ENCODE data around the gene XYLT1. TPM values are rescaled to one million over a fixed set of nuclear protein-coding genes. Genes with fewer than 3 reads are reported as not detected.
A peak's percentile ranks its signal among the peaks of the same experiment; 100 is the strongest.
"Not testable (repeated sequence)": the region's sequence is repeated elsewhere in the genome, so short reads cannot be mapped to it uniquely, and the experiment has no call there.

The XYLT1 gene
- total RNA-seq, 2 experiments from 2014 or later = 53.6 to 56.7 TPM

DNA sequence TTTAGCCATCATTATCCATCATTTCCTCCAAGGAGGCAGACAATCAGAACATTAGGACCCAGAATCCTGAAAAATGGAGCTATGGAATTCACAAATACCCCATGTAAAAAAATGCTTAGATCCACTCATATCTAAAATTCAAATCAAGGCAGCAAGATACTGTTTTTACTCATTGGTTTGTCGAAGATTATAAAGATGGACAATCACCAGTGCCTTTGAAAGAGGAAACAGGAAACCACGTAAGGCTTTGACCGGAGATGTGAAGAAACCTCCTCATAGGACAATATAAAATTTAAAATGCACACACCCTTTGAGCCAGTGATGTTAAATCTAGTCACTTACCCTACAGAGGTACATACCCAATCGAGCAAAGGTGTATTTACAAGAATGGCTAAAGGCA, 130.0 kb downstream of the XYLT1 start:
- H3K4me1 Mint-ChIP-seq = peaks cover 79% of the 10 kb centered on the region
- H3K36me3 Mint-ChIP-seq = peaks cover 19% of the 10 kb centered on the region
- H3K27ac Mint-ChIP-seq = peak overlapping the region; percentile 96
- no peaks in the 10 kb centered on the region for H3K27me3 Mint-ChIP-seq
- H3K9me3 Mint-ChIP-seq = no peaks in the 10 kb centered on the region
- ATAC-seq (ENCODE audit: low read depth) = no peak
- peak overlapping the region; percentile 76 for H3K4me3 Mint-ChIP-seq
- POLR2A ChIA-PET = interaction anchor here (1.4 to 1.5 kb wide), 4 partner anchors 19 to 79 kb away, joined by 3 to 7 read pairs (median 3); no protein-coding TSS in a partner anchor
- no peak for DNase-seq

DNA sequence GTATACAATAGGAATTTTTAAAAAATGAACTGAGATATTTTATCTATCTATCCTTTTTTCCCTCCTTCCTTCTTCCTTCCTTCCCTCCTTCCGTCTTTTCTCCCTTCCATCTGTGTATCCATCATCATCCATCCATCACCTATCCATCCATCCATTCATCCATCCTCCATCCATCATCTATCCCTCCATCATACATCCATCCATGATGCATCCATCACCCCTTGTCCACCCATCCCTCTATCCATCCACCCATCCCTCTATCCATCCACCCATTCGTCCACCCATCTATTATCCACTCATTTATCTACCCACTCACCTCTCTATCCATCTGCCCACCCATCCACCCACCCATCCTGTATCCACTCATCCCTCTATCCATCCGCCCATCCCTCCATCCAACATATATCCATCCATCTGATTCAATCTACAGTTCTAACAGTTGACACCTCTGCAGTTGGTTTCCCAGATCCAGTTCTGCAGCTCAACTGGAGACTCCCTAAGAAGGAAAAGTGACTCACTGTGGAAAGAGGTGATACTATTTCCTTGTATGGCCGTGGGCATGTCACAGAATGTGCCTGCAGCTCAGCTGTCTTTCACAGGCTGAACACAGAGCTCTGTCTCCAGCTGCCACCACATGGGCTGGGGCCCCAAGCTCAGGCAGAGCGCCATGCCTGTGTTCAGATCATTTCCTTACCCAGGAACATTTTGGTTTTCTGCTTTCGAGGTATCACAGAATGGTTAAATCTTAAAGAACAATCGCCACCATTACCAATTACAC, 130.8 kb downstream of the XYLT1 start:
- Mint-ChIP-seq H3K27ac (peak overlapping the region; percentile 0), H3K4me1 (peaks cover 74% of the 10 kb centered on the region), H3K4me3 (peak overlapping the region; percentile 76), H3K9me3 (no peaks in the 10 kb centered on the region), H3K36me3 (peaks cover 22% of the 10 kb centered on the region), H3K27me3 (no peaks in the 10 kb centered on the region)
- ATAC-seq (ENCODE audit: low read depth) (peak; percentile 28), DNase-seq (no peak)
- POLR2A ChIA-PET = interaction anchor here (1.4 to 1.5 kb wide), 4 partner anchors 20 to 79 kb away, joined by 3 to 7 read pairs (median 3); no protein-coding TSS in a partner anchor

DNA sequence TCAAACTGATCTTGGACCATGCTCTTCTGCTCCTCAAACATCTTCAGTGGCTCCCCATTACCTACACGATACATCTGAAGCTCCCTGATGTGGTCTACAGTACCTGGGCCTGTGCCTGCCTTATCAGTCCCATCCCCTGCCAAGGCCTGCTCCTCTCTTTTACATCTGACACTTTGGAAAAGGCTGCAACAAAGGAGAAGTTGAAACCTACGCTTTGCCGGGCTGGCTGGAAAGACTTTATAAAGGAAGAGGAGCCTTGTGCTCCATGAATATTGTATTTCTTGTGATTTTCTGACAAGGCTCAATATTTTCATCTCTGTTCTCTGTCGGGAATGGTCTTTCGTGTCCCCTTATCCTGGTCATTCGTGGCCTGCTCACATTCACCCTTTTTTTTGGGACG, 132.5 kb downstream of the XYLT1 start:
- Mint-ChIP-seq H3K9me3 (no peaks in the 10 kb centered on the region), H3K27me3 (no peaks in the 10 kb centered on the region), H3K4me3 (no peak overlapping the region), H3K27ac (peak overlapping the region; percentile 63), H3K36me3 (peaks cover 29% of the 10 kb centered on the region), H3K4me1 (peaks cover 65% of the 10 kb centered on the region)
- DNase-seq (no peak), ATAC-seq (ENCODE audit: low read depth) (no peak)
- POLR2A ChIA-PET = no interaction called here

DNA sequence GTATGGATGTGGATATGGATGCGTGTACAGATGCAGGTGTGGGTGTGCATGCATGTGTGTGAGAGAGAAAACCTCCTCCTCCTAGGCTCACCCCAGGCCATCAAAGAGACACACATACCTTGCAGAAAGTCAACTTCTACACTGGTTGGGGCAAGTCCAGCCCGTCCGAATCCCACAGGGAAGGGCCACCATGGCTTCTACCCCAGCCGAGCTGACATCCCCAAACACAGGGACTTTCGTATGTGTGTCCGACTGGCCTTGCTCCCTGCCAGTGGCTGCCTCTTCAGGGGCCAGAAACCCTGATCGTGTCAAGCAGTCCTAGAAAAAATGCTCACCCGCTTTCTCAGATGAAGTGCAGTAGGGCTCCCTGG, 134.2 kb downstream of the XYLT1 start:
- POLR2A ChIA-PET = no interaction called here
- Mint-ChIP-seq H3K4me1 (peaks cover 51% of the 10 kb centered on the region), H3K36me3 (peaks cover 33% of the 10 kb centered on the region), H3K27ac (no peak overlapping the region), H3K27me3 (no peaks in the 10 kb centered on the region), H3K9me3 (no peaks in the 10 kb centered on the region), H3K4me3 (no peak overlapping the region)
- no peak for DNase-seq
- no peak for ATAC-seq (ENCODE audit: low read depth)

DNA sequence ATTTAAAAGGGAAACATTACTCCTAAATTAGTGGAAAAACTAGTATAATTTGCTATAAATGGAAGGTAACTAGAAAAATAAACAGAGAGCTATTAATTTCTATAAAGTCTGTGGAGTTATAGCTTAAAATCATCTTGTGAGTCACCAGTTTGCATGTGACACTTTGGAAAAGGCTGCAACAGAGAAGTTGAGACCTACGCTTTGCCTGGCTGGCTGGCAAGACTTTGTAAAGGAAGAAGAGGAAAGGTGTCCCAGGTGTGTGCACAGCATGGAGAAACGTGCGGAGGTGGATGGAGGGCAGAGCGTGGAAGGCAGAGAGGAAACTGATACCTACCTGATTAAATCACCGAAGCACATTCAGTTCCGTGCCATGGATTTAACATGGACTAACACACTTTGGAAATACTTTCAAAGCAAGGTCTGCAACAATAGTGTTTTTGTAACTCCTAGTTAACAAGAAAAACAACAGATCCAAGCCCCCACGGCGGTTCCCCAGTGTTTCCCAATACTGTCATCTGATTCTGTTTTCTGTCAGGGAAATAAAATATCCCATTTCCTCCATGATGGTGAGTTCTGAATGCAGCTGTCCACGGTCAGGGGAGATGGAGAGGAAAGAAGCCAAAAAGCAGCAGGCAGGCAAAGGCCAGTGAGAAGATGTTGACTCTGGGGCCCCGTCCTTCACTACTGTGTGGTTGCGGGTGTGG, 134.8 kb downstream of the XYLT1 start:
- POLR2A ChIA-PET = no interaction called here
- Mint-ChIP-seq H3K27ac (peak overlapping the region; percentile 18), H3K36me3 (peaks cover 33% of the 10 kb centered on the region), H3K27me3 (no peaks in the 10 kb centered on the region), H3K4me1 (peaks cover 45% of the 10 kb centered on the region), H3K4me3 (no peak overlapping the region), H3K9me3 (no peaks in the 10 kb centered on the region)
- DNase-seq = no peak
- ATAC-seq (ENCODE audit: low read depth) = no peak

DNA sequence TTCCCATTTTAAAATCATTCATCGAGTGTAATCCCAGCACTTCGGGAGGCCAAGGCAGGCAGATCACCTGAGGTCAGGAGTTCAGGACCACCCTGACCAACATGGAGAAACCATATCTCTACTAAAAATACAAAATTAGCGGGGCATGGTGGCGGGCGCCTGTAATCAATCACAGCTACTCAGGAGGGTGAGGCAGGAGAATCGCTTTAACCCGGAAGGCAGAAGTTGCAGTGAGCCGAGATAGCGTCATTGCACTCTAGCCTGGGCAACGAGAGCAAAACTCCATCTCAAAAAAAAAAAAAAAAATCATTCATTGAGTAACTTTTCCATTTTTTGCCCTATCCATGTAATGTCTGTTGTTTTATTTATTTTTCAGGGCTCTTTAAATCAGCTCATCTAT, 135.4 kb downstream of the XYLT1 start:
- POLR2A ChIA-PET; DNase-seq; H3K27ac Mint-ChIP-seq; H3K9me3 Mint-ChIP-seq; H3K27me3 Mint-ChIP-seq; ATAC-seq (ENCODE audit: low read depth); H3K4me3 Mint-ChIP-seq: not testable (repeated sequence)
- Mint-ChIP-seq H3K36me3 (peaks cover 33% of the 10 kb centered on the region), H3K4me1 (peaks cover 39% of the 10 kb centered on the region)

DNA sequence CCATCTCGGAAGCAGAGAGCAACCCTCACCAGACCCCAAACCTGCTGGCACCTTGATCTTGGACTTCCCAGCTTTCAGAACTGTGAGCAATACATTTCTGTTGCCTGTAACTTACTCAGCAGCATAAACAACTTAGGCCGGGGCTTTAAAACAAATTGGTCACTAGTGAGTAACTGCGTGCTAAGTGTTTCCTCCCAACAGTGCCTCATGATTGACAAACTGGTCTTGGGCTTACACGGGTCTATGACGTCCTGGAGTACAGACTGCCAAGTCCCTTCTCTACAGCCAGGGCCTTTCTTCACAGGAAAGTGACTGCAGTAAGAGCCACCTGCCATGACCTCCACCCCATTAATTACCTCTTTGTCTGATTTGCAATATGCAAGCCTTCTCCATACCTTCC, 136.7 kb downstream of the XYLT1 start:
- Mint-ChIP-seq H3K27ac (no peak overlapping the region), H3K36me3 (peaks cover 27% of the 10 kb centered on the region), H3K27me3 (no peaks in the 10 kb centered on the region), H3K4me1 (peaks cover 40% of the 10 kb centered on the region), H3K4me3 (no peak overlapping the region), H3K9me3 (no peaks in the 10 kb centered on the region)
- DNase-seq = no peak
- no peak for ATAC-seq (ENCODE audit: low read depth)
- POLR2A ChIA-PET = no interaction called here

DNA sequence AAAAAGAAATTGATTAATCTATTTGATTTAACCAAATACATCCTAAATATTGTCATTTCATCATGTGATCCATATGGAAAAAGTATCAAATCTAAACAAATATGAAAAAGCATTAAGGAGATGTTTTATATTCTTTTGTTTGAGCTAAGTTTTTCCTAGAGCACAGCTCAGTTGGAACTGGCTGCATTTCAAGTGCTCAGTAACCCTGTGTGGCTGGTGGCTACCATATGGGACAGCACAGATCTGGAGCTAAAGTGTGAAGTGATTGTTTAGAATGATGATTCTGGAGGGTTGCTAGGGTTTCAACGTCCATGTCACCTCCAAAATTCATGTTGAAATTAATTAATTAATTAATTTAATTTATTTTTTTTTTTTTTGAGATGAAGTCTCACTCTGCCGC, 137.5 kb downstream of the XYLT1 start:
- peaks cover 27% of the 10 kb centered on the region for H3K36me3 Mint-ChIP-seq
- POLR2A ChIA-PET = no interaction called here
- no peaks in the 10 kb centered on the region for H3K9me3 Mint-ChIP-seq
- ATAC-seq (ENCODE audit: low read depth) (no peak), DNase-seq (no peak)
- H3K27ac Mint-ChIP-seq = no peak overlapping the region
- H3K27me3 Mint-ChIP-seq = no peaks in the 10 kb centered on the region
- H3K4me1 Mint-ChIP-seq = peaks cover 36% of the 10 kb centered on the region
- H3K4me3 Mint-ChIP-seq = no peak overlapping the region

DNA sequence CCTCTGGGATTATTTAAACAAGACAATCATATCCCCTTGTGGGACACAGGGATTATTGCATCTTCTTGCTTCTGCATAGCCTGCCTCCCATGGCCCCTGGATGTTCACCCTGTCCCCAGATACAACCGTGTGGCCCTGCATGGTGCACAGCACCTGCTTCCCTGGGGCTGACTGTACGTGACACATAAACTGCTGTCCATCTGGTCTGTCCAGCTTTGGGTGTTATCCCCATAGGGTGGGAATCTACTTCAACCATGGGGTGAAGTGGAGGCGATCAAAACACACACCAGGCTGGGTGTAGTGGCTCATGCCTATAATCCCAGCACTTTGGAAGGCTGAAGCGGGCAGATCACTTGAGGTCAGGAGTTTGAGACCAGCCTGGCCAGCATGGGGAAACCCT, 138.8 kb downstream of the XYLT1 start:
- Mint-ChIP-seq H3K4me1 (peaks cover 31% of the 10 kb centered on the region), H3K4me3 (no peak overlapping the region), H3K27me3 (no peaks in the 10 kb centered on the region), H3K36me3 (peaks cover 24% of the 10 kb centered on the region), H3K9me3 (no peaks in the 10 kb centered on the region), H3K27ac (no peak overlapping the region)
- ATAC-seq (ENCODE audit: low read depth) (no peak), DNase-seq (no peak)
- POLR2A ChIA-PET = no interaction called here

DNA sequence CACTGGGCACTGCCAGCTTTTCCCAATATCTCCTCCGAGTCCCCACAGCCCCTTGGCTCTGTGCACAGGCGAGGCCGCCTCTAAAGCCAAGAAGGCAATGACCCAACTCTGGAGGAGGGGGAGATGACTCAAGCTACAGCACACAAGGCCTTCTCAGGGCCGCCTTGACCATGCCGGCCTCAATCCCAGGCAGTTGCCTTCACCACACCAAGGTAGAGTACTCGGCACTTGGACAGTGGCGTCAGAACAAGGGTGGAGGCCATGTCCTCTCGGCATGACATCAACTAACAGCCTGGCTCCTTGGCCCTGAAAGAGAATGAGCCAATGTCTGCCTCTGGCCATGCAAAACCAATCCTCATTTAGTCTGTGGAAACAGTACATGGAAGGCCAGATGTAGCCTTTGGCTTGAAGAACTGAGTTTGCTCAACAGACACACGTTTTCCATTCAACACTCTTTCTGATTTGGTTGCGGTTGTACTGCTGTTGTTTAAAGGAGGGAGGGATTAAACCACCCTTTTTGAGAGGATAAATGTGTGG, 139.6 kb downstream of the XYLT1 start:
- peaks cover 23% of the 10 kb centered on the region for H3K4me1 Mint-ChIP-seq
- peaks cover 26% of the 10 kb centered on the region for H3K36me3 Mint-ChIP-seq
- DNase-seq (no peak), ATAC-seq (ENCODE audit: low read depth) (no peak)
- no peaks in the 10 kb centered on the region for H3K27me3 Mint-ChIP-seq
- H3K9me3 Mint-ChIP-seq = no peaks in the 10 kb centered on the region
- H3K4me3 Mint-ChIP-seq = no peak overlapping the region
- POLR2A ChIA-PET = no interaction called here
- no peak overlapping the region for H3K27ac Mint-ChIP-seq

DNA sequence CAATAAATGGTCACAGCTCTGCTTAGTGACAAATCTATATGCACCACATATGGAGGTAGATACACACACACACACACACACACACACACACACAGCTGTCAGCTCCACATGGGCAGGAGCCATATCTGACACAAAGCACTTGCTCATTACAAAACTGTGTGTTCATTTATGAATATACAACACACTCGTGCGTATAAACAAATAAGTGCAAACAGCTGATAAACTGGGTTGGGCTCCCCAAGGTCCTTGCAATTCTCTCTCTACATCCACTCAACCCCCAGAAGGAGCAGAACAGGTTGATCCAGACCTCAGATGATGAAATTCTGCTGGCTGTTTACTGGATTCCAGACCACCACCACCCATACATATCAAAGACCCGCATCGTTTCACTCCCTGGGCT, 140.7 kb downstream of the XYLT1 start:
- ATAC-seq (ENCODE audit: low read depth) (no peak), DNase-seq (no peak)
- H3K27ac Mint-ChIP-seq = no peak overlapping the region
- H3K4me1 Mint-ChIP-seq = peaks cover 19% of the 10 kb centered on the region
- POLR2A ChIA-PET = interaction anchor here (0.6 kb wide), 1 partner anchor 27 kb away, joined by 3 read pairs; no protein-coding TSS in a partner anchor
- no peak overlapping the region for H3K4me3 Mint-ChIP-seq
- no peaks in the 10 kb centered on the region for H3K27me3 Mint-ChIP-seq
- H3K36me3 Mint-ChIP-seq = peaks cover 24% of the 10 kb centered on the region
- H3K9me3 Mint-ChIP-seq = no peaks in the 10 kb centered on the region

DNA sequence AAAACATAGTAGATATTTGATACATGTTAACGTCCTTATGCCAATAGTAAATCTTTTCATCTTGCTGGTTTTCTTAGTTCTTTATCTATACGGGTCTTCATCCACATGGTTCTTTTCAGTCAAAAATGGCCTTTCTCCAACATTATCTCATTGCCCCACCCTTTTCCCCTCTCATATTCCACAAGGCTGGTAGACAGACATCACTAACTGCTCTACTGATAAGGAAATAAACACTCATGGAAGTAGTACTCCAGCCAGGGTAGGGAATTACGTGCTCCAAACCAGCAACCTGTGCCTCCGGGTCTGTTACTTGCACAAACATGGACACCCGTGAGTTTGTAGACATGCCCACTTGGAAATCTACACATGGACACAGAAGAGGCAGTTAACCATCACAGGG, 141.4 kb downstream of the XYLT1 start:
- H3K27ac Mint-ChIP-seq = no peak overlapping the region
- no peak for DNase-seq
- H3K4me3 Mint-ChIP-seq = no peak overlapping the region

DNA sequence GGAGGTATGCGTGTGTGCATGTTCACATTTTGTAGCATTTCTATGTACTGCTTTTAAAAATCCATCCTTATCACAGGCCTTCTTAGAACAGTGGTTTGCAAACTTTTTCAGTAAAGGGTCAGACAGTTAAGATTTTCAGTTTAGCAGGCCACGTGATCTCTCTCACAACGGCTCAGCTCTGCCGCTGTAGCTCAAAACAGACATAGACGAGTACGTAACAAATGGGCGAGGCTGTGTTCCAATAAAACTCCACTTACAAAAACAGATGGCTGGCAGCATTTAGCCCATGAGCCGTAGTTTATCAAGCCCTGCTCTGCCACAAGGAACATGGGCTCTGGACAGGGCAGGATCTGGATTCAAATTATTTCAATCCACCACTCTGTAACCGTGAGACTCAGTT, 141.8 kb downstream of the XYLT1 start:
- no peaks in the 10 kb centered on the region for H3K9me3 Mint-ChIP-seq
- DNase-seq (no peak), ATAC-seq (ENCODE audit: low read depth) (no peak)
- no peak overlapping the region for H3K27ac Mint-ChIP-seq
- H3K27me3 Mint-ChIP-seq = no peaks in the 10 kb centered on the region
- H3K36me3 Mint-ChIP-seq = peaks cover 17% of the 10 kb centered on the region
- peaks cover 15% of the 10 kb centered on the region for H3K4me1 Mint-ChIP-seq
- H3K4me3 Mint-ChIP-seq = no peak overlapping the region
- POLR2A ChIA-PET = interaction anchor here (0.7 kb wide), 1 partner anchor 13 kb away, joined by 7 read pairs; no protein-coding TSS in a partner anchor

More for the DNA sequence above, 141.4 kb downstream of the XYLT1 start:
- H3K4me1 Mint-ChIP-seq = peaks cover 18% of the 10 kb centered on the region
- H3K27me3 Mint-ChIP-seq = no peaks in the 10 kb centered on the region
- POLR2A ChIA-PET = interaction anchor here (0.6 kb wide), 1 partner anchor 27 kb away, joined by 3 read pairs; no protein-coding TSS in a partner anchor
- peaks cover 21% of the 10 kb centered on the region for H3K36me3 Mint-ChIP-seq
- no peaks in the 10 kb centered on the region for H3K9me3 Mint-ChIP-seq
- ATAC-seq (ENCODE audit: low read depth) = no peak
